ENCODE results near the gene SLIT3. TPM values are rescaled to one million over a fixed set of nuclear protein-coding genes. Genes with fewer than 3 reads are reported as not detected.

SLIT3 gene
- total and polyA plus RNA-seq, 9 of the 15 experiments (the other 6 are each of a cell fraction or from before 2014, with no cell fraction given): 0.01 to 0.04 TPM; not detected in 7

DNA sequence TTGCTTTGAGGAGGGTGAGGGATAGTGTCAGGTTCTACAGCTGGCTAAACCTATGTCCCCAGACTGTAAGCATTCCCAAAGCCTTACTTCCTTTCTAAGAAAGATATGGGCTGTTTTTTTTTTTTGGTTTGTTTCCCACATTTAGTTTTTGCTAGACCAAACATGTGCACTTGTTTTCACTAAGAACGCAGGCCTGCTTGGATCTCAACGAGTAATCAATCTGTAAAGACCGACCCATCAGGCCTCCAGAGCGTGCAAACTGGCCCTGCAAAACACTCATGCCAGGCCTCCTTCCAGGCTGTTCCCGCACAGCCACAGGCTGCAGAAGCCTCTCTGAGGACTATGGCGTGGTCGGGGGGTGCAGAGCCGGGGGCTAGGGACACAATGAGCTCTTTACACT lies 416.9 kb downstream of the SLIT3 start:
- DNase-seq (ENCODE audit: extremely low read depth in 1 of 4, low spot score in 3 of 4): no peak
- FAIRE-seq: no peak
- no TSS peak for BruUV-seq (replicated peaks)
- in situ Hi-C loops (cut with MboI): no loop called here
- Histone ChIP-seq H3K9ac (ENCODE audit: insufficient read depth in 1 of 2, low read depth in 2 of 2, low read length in 2 of 2) (no peak overlapping the region), H3K4me3 (no peak overlapping the region), H3K36me3 (ENCODE audit: control insufficient read depth, insufficient read depth, low read length) (no peaks in the 10 kb centered on the region), H4K20me1 (replicated peaks; ENCODE audit: control insufficient read depth, insufficient read depth, low read length) (no peaks in the 10 kb centered on the region; the same call in 1 of the 2 replicates), H2AFZ (ENCODE audit: low read depth, low read length) (no peak overlapping the region), H3K79me2 (ENCODE audit: control insufficient read depth, insufficient read depth, low read length) (no peaks in the 10 kb centered on the region), H3K27me3 (ENCODE audit: control insufficient read depth in 2 of 2, insufficient read depth in 2 of 2, low read length in 2 of 2) (peaks cover 5 to 34% of the 10 kb centered on the region in 2 experiments; a peak in 4 of 5 replicates), H3K4me2 (ENCODE audit: insufficient read depth, low read length) (no peak overlapping the region), H3K27ac (ENCODE audit: extremely low read depth, low read depth, low read length) (no peak overlapping the region), H3K4me1 (replicated peaks in 1 of 2; ENCODE audit: control insufficient read depth in 2 of 2, insufficient read depth in 2 of 2, low read length in 2 of 2) (no peaks in the 10 kb centered on the region), H3K9me3 (replicated peaks; ENCODE audit: control insufficient read depth, insufficient read depth, low read depth, low read length) (no peaks in the 10 kb centered on the region), H3K9me1 (ENCODE audit: control insufficient read depth, insufficient read depth, low read length) (no peaks in the 10 kb centered on the region)
- no peak for TF ChIP-seq RHOXF2B (CRISPR knock-in tag; conservative IDR thresholded peaks at IDR 0.05)
- no peak for TF ChIP-seq RFX5 (IDR thresholded peaks at IDR 0.05; ENCODE audit: low read depth, low read length)
- TF ChIP-seq CCNT2 (IDR thresholded peaks at IDR 0.05; ENCODE audit: borderline replicate concordance, extremely low read depth, insufficient read length, low read depth, low read length): no peak
- TF ChIP-seq, protein P1, sequence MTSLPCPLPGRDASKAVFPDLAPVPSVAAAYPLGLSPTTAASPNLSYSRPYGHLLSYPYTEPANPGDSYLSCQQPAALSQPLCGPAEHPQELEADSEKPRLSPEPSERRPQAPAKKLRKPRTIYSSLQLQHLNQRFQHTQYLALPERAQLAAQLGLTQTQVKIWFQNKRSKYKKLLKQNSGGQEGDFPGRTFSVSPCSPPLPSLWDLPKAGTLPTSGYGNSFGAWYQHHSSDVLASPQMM (CRISPR knock-in tag; IDR thresholded peaks at IDR 0.05): no peak
- TF ChIP-seq, protein P2, sequence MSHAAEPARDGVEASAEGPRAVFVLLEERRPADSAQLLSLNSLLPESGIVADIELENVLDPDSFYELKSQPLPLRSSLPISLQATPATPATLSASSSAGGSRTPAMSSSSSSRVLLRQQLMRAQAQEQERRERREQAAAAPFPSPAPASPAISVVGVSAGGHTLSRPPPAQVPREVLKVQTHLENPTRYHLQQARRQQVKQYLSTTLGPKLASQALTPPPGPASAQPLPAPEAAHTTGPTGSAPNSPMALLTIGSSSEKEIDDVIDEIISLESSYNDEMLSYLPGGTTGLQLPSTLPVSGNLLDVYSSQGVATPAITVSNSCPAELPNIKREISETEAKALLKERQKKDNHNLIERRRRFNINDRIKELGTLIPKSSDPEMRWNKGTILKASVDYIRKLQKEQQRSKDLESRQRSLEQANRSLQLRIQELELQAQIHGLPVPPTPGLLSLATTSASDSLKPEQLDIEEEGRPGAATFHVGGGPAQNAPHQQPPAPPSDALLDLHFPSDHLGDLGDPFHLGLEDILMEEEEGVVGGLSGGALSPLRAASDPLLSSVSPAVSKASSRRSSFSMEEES (CRISPR knock-in tag; IDR thresholded peaks at IDR 0.05): no peak
- no peak for TF ChIP-seq MED1 (CRISPR knock-in tag; IDR thresholded peaks at IDR 0.05; ENCODE audit: borderline replicate concordance)
- TF ChIP-seq, protein P3, sequence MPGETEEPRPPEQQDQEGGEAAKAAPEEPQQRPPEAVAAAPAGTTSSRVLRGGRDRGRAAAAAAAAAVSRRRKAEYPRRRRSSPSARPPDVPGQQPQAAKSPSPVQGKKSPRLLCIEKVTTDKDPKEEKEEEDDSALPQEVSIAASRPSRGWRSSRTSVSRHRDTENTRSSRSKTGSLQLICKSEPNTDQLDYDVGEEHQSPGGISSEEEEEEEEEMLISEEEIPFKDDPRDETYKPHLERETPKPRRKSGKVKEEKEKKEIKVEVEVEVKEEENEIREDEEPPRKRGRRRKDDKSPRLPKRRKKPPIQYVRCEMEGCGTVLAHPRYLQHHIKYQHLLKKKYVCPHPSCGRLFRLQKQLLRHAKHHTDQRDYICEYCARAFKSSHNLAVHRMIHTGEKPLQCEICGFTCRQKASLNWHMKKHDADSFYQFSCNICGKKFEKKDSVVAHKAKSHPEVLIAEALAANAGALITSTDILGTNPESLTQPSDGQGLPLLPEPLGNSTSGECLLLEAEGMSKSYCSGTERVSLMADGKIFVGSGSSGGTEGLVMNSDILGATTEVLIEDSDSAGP (CRISPR knock-in tag; IDR thresholded peaks at IDR 0.05): no peak
- no peak for TF ChIP-seq SAFB (IDR thresholded peaks at IDR 0.05; ENCODE audit: borderline replicate concordance, low read depth, low read length)
- TF ChIP-seq, protein P4, sequence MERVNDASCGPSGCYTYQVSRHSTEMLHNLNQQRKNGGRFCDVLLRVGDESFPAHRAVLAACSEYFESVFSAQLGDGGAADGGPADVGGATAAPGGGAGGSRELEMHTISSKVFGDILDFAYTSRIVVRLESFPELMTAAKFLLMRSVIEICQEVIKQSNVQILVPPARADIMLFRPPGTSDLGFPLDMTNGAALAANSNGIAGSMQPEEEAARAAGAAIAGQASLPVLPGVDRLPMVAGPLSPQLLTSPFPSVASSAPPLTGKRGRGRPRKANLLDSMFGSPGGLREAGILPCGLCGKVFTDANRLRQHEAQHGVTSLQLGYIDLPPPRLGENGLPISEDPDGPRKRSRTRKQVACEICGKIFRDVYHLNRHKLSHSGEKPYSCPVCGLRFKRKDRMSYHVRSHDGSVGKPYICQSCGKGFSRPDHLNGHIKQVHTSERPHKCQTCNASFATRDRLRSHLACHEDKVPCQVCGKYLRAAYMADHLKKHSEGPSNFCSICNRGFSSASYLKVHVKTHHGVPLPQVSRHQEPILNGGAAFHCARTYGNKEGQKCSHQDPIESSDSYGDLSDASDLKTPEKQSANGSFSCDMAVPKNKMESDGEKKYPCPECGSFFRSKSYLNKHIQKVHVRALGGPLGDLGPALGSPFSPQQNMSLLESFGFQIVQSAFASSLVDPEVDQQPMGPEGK (CRISPR knock-in tag; IDR thresholded peaks at IDR 0.05; ENCODE audit: borderline replicate concordance): no peak
- TF ChIP-seq RBM14 (IDR thresholded peaks at IDR 0.05; ENCODE audit: borderline replicate concordance, insufficient read depth, low read depth, low read length): no peak
- TF ChIP-seq MAFG (tag; conservative IDR thresholded peaks at IDR 0.05): no peak
- TF ChIP-seq CBFA2T3 (IDR thresholded peaks at IDR 0.05): no peak
- TF ChIP-seq ZNF324 (CRISPR knock-in tag; IDR thresholded peaks at IDR 0.05): no peak
- TF ChIP-seq ZFPM2 (CRISPR knock-in tag; IDR thresholded peaks at IDR 0.05): no peak
- TF ChIP-seq RNF2 (IDR thresholded peaks at IDR 0.05): no peak
- no peak for TF ChIP-seq ZNF445 (CRISPR knock-in tag; IDR thresholded peaks at IDR 0.05; ENCODE audit: low read depth)
- TF ChIP-seq, protein P5, sequence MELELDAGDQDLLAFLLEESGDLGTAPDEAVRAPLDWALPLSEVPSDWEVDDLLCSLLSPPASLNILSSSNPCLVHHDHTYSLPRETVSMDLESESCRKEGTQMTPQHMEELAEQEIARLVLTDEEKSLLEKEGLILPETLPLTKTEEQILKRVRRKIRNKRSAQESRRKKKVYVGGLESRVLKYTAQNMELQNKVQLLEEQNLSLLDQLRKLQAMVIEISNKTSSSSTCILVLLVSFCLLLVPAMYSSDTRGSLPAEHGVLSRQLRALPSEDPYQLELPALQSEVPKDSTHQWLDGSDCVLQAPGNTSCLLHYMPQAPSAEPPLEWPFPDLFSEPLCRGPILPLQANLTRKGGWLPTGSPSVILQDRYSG (tag; conservative IDR thresholded peaks at IDR 0.05; ENCODE audit: low read depth): no peak
- CTCF ChIA-PET (ENCODE audit: low intra/inter-chr PET ratio): no interaction called here
- no peak for ATAC-seq
- POLR2A ChIA-PET: interaction anchor here (0.6 kb wide), 1 partner anchor 83 kb away, joined by 4 read pairs; no protein-coding TSS in a partner anchor
- intact Hi-C loops (cut with micrococcal nuclease): no loop called here
- WGBS (ENCODE audit: insufficient coverage, low coverage, missing lambda C conversion rate): 0% methylated on average over 8 of the region's 8 CpGs
